ENCODE measurements around the gene BMERB1. TPM values are rescaled to one million over a fixed set of nuclear protein-coding genes. Genes with fewer than 3 reads are reported as not detected.

Gene BMERB1
- total RNA-seq, 1 experiment from 2014 or later, result 64.2 TPM

DNA sequence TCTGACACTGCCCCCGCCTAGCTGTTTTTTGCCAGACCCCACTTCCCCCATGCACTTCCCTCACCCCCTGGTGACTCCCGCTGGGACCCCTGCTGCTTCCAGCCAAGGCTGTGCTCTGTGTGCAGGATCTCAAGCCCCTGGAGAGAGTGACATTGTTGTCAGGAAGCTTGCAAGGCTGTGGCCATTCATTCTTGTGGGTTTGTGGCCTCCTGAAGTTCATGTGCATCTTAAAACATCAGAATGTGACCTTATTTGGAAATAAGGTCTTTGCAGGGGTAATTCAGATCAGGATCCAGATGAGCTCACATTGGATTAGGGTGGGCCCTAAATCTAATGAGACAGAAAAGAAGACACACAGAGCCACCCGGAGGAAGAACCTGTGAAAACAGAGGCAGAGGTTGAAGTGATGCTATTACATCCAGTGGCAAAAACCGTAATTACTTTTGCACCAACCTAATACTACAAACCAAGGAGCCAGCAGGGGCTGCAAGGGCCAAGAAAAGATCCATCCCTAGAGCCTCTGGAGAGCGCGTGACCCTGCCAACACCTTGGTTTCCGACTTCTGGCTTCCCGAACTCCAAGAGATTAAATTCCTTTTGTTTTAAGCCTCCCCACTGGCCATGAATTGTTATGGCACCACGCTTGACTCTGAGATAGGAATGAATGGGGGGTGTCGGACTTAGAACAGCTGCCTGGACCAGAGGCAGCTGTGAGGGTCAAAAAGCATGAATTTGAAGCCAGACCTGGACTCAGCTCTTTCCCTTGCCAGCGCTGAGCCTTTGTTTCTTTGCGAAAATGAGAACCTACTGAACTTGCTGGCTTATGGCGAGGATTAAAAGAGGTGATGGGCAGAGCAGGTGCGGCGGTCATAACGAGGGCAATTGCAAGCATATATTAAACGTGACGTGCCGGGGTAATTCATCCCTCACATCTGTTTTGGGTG is 75.5 kb downstream of the BMERB1 start:
- peak; percentile 94 to 98 for DNase-seq
- H3K27ac ChIP-seq, result peak overlapping the region; percentile 86

DNA sequence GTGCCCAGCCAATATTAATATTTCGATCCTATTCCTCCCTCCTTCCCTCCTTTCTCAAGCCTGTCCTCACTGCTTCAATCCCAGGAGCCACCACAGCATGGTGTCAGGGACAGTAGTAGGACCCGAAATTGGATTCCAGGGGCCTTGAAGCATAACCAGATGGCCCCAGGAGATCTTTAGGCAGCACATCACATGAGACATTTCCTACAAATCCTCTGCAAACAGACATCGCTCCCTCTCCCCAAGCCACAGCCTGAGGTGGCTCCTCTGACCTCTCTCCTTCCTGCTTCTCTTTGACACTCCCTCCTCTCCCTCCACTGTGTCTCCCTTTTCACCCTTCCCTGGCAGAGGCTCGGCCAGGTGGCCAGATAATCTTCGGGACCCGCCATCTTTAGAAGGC is 76.6 kb downstream of the BMERB1 start:
- Histone ChIP-seq H3K27ac (peak overlapping the region; percentile 86), H3K4me1 (peaks cover 42% of the 10 kb centered on the region), H3K4me3 (no peak overlapping the region), H3K9me3 (replicated peaks) (no peaks in the 10 kb centered on the region), H3K27me3 (no peaks in the 10 kb centered on the region), H3K36me3 (peaks cover 5% of the 10 kb centered on the region; the same call in 1 of the 2 replicates)
- DNase-seq, result peak; percentile 59 to 76

More for the DNA sequence above, 75.5 kb downstream of the BMERB1 start:
- H3K4me3 ChIP-seq, result no peak overlapping the region
- H3K9me3 ChIP-seq (replicated peaks), result no peaks in the 10 kb centered on the region
- H3K27me3 ChIP-seq, result no peaks in the 10 kb centered on the region
- H3K4me1 ChIP-seq, result peaks cover 42% of the 10 kb centered on the region
- H3K36me3 ChIP-seq, result no peaks in the 10 kb centered on the region

DNA sequence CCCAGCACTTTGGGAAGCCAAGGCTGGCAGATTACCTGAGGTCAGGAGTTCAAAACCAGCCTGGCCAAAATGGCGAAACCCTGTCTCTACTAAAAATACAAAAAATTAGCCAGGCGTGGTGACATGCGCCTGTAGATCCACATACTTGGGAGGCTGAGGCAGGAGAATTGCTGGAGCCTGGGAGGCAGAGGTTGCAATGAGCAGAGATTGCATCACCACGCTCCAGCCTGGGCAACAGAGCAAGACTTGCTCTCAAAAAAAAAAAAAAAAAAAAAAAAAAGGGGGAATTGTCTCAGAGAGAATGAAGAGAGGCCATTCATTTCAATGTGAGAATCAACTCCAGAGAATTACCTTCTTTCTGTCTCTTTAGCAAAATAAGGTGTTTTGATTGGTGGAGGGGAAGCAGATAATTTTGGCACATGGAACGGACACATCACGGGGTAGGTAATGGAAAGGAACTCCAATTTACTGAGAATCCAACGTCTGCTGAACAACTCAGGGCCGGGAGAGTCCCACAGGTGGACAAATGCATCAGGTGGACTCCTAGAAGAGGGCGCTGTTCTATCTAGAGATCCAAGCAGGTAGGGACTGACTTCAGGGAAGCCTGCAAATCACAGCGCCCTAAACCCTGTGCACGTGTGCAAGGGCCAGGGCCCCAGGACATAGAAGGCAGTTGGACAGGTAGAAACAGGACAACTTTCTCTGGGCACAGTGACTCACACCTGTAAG is 77.5 kb downstream of the BMERB1 start:
- Histone ChIP-seq H3K36me3 (peaks cover 6% of the 10 kb centered on the region), H3K27me3 (no peaks in the 10 kb centered on the region), H3K27ac (peak overlapping the region; percentile 86), H3K4me1 (peaks cover 44% of the 10 kb centered on the region), H3K4me3 (no peak overlapping the region), H3K9me3 (replicated peaks) (no peaks in the 10 kb centered on the region)
- no peak for DNase-seq

DNA sequence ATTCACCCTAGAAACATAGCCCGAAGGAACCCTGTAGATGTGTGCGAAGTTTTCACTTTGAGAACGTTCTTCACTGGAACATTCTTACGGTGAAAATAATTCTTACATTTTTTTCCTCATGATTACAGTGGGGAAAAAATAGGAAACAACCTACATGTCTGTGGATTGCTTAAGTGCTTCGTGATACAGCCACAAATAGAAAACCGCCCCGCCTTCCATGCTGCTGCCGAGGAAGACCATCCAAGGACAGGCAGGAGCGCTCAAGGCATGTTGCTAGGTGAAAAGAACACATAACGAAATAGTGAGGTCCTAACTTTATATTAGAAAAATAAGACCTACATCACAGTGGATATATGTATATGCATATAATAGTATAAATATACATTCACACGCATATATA is 78.8 kb downstream of the BMERB1 start:
- no peak overlapping the region for H3K4me3 ChIP-seq
- H3K27me3 ChIP-seq, result no peaks in the 10 kb centered on the region
- H3K4me1 ChIP-seq, result peaks cover 42% of the 10 kb centered on the region
- H3K27ac ChIP-seq, result no peak overlapping the region
- peaks cover 6% of the 10 kb centered on the region for H3K36me3 ChIP-seq
- no peaks in the 10 kb centered on the region for H3K9me3 ChIP-seq (replicated peaks)
- DNase-seq, result no peak

DNA sequence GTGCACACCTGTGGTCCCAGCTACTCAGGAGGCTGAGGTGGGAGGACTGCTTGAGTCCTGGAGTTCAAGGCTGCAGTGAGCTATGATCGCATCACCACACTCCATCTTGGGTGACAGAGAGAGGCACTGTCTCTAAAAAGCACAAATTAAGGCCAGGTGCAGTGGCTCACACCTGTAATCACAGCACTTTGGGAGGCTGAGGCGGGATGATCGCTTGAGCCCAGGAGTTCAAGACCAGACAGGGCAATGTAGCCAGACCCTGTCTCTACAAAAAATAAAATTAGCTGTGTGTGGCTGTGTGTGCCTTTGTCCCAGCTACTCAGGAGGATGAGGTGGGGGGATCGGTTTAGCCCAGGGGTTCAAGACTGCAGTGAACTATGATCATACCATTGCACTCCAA is 81.6 kb downstream of the BMERB1 start:
- DNase-seq, result no peak
- H3K4me3 ChIP-seq, result no peak overlapping the region
- no peaks in the 10 kb centered on the region for H3K27me3 ChIP-seq
- no peak overlapping the region for H3K27ac ChIP-seq
- no peaks in the 10 kb centered on the region for H3K9me3 ChIP-seq (replicated peaks)
- peaks cover 44% of the 10 kb centered on the region for H3K4me1 ChIP-seq
- peaks cover 6% of the 10 kb centered on the region for H3K36me3 ChIP-seq

DNA sequence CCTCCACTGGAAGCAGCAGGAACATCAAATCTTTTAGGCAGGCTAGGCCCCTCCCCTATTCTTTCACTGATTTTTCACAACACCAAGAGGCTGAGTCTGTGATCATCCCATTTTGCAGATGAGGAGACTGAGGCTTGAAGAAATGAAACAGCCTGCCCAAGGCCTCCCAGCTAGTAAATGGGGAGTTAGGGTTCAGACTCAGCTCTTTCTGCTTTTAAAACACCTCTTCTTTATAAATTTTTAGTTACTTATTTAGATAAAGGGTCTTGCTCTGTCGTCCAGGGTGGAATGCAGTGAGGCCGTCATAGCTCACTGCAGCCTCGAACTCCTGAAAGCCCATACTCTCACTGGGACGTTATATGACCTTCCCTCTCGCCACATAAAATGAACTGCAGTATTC is 82.2 kb downstream of the BMERB1 start:
- no peak for DNase-seq
- H3K9me3 ChIP-seq (replicated peaks), result no peaks in the 10 kb centered on the region
- no peak overlapping the region for H3K4me3 ChIP-seq
- H3K27me3 ChIP-seq, result no peaks in the 10 kb centered on the region
- H3K36me3 ChIP-seq, result peaks cover 6% of the 10 kb centered on the region
- peak overlapping the region; percentile 97; the same call in 1 of the 2 replicates for H3K27ac ChIP-seq
- peaks cover 41% of the 10 kb centered on the region for H3K4me1 ChIP-seq

DNA sequence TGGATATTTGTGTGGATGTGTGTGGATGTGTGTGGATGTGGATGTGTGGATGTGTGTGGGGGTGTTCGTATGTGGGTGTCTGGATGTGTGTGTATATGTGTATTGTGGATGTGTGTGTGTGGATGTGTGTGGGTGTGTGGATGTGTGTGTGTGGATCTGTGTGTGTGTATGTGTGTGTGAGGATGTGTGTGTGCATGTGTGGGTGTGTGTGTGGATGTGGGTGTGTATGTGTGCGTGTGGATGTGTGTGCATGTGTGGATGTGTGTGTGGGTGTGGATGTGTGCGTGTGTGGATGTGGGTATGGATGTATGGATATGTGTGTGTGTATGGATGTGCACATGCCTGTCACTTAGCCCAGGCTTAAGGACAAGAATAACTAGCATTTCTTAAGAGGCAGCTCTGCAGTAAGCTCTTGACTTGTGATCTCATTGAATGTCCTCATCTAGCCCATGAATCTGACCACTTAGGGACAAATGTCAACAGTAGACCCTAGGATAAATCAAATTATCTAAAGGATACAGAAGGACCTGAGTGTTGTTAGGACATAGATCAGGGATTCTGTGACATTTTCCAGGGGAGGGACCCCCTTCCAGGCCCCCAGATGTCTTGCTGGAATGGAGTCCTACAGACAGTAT is 83.5 kb downstream of the BMERB1 start:
- peak in 1 of 2 experiments; percentile 9 for DNase-seq
- Histone ChIP-seq H3K27ac (peak overlapping the region; percentile 97), H3K9me3 (replicated peaks) (no peaks in the 10 kb centered on the region), H3K27me3 (no peaks in the 10 kb centered on the region), H3K4me3 (no peak overlapping the region), H3K4me1 (peaks cover 41% of the 10 kb centered on the region), H3K36me3 (peaks cover 6% of the 10 kb centered on the region)

DNA sequence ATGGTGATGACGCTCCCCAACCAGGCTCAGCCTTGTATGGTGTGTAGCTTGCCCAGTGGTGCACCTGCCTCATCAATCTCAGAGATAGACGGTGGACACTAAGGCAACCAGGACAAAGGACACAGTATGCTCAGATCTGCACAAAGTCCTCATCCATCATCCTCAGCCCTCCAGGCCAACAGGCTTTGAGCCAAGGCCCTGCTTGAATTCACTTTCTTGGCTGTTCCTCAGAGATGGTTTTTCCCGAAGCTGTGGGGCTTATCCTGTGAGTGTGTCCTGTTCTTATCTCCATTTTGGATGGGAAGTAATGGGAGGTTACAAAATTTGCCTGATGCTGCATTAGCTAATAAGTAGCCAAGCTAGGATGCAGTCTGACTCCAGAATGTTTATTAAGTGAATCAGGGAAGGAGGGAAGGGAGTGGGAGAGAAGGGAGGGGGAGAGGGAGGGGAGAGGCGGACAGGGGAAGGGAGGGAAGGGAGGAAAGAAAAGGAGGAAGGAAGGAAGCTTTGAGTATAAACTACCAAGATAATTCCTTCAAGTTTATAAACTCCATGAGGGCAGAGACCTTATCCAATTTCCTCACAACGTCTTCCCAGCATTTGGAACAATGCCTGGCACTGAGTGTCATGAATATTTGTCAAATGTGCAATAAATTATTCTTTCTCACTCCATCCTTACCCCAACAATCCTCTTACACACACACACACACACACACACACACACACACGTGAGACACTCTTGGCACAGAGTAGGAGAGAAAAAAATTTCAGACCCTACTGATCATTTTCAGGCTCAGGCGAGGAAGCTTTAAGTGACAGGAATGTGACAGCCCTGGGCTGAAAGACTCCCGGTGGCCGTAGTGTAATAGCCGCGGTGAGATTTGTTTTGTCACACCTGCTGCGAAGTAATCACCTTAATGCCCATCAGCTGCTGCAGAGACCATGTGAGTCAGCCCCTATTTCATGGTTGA is 84.3 kb downstream of the BMERB1 start:
- Histone ChIP-seq H3K27ac (peak overlapping the region; percentile 97), H3K4me1 (peaks cover 41% of the 10 kb centered on the region)
- peak; percentile 89 to 96 for DNase-seq

DNA sequence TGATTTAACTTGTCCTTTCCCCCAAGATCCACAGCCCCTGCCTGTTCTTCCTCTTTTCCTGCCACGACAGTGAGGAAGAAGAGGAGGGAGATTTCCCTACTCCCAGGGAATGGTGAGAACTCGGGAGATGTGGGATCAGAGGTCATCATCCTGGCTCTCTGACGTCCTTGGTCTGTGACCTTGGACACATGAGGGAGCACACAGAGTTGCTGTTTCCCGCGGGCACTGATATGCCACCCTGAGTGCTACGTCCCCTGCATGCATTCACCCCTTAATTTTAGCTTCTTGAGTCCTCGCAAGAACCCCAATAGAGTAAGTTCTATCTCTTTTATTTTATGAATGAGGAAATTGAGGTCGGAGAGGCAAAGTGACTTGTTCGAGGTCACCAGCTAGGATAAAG is 85.4 kb downstream of the BMERB1 start:
- Histone ChIP-seq H3K4me3 (no peak overlapping the region), H3K9me3 (replicated peaks) (no peaks in the 10 kb centered on the region), H3K4me1 (peaks cover 41% of the 10 kb centered on the region), H3K27me3 (no peaks in the 10 kb centered on the region), H3K27ac (peak overlapping the region; percentile 97), H3K36me3 (peaks cover 6% of the 10 kb centered on the region)
- DNase-seq, result no peak

More for the DNA sequence above, 84.3 kb downstream of the BMERB1 start:
- H3K4me3 ChIP-seq, result peak overlapping the region; percentile 17; the same call in 1 of the 2 replicates
- H3K36me3 ChIP-seq, result peaks cover 6% of the 10 kb centered on the region
- no peaks in the 10 kb centered on the region for H3K27me3 ChIP-seq
- no peaks in the 10 kb centered on the region for H3K9me3 ChIP-seq (replicated peaks)

DNA sequence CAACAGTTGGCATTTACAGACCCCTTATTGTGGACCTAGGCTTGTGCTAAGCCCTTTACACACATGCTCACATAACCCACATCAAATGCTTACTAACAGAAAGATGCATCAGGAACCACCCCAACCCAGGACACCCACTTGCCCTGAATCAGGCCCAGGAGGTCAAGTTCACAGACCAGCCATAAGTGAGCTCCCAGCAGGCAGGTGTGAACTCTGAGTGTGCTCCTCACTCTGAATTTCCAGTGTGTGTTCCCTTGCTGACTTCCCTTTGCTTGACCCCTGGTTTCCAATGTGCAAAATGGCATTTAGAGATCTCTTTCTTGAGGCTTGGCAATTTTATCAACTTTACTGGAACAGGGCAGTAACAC is 87.0 kb downstream of the BMERB1 start:
- H3K27me3 ChIP-seq, result no peaks in the 10 kb centered on the region
- H3K4me3 ChIP-seq, result no peak overlapping the region
- no peak for DNase-seq
- H3K9me3 ChIP-seq (replicated peaks), result no peaks in the 10 kb centered on the region
- H3K36me3 ChIP-seq, result no peaks in the 10 kb centered on the region; the same call in none of the 2 replicates
- peak overlapping the region; percentile 9; the same call in 1 of the 2 replicates for H3K27ac ChIP-seq
- H3K4me1 ChIP-seq, result peaks cover 41% of the 10 kb centered on the region

DNA sequence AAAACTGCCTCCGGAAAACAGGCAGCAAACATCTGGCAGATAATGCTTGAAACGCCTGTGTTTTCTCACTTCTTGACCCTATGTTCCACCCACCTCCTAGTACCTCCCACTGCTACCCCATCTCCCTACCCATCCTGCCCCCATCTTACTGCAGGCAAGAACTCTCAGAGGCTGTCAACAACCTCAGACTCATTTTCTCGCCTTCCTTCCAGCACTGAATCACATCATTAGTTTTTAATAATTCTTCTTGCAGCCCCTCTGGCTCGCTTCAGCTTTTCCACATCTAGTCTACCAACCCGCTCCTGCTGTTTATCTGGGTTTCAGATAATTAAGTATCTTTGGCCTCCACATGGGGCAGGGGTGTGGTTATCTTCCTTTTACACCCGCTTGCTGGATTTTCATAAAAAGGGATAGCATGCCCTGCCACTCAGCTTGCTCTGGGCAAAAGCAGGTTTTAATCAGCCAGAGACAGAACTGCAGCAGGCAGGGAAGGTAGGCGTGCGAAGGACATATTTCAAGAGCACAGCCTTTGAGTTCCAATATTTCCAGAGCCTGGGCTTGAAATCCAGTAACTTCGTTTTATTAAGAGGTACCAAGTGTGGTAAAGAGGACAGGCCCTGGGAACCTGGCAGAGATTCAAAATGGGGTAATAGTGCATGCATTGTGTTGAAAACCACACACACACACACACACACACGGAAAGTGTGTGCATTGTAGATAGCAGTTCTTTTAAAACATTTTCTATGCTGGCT is 87.5 kb downstream of the BMERB1 start:
- H3K36me3 ChIP-seq, result no peaks in the 10 kb centered on the region; the same call in 1 of the 2 replicates
- no peak overlapping the region for H3K4me3 ChIP-seq
- no peaks in the 10 kb centered on the region for H3K9me3 ChIP-seq (replicated peaks)
- H3K4me1 ChIP-seq, result peaks cover 38% of the 10 kb centered on the region
- no peaks in the 10 kb centered on the region for H3K27me3 ChIP-seq
- H3K27ac ChIP-seq, result no peak overlapping the region; the same call in 1 of the 2 replicates
- peak; percentile 36 to 51 for DNase-seq

DNA sequence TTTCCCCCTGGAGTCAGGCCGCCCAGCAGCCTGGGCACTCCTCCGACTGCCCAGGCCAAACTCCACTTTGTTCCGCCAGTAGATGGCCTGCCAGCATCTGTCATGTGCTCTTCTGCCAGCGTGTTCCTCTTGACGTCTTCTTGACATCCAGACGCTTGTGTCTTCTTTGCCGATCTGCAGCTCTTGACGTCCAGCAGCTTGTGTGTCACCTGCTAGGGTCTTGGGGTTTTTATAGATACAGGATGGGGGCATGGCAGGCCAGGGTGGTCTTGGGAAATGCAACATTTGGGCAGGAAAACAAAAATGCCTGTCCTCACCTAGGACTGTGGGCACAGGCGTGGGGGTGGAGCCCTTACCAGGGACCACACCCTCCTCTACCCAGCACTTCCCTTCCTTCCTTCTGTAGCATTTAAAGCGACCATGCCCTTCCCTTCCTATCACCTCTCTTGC is 88.7 kb downstream of the BMERB1 start:
- no peak overlapping the region for H3K27ac ChIP-seq
- H3K4me3 ChIP-seq, result no peak overlapping the region
- DNase-seq, result no peak
- H3K36me3 ChIP-seq, result peaks cover 5% of the 10 kb centered on the region; the same call in 1 of the 2 replicates
- H3K9me3 ChIP-seq (replicated peaks), result no peaks in the 10 kb centered on the region
- H3K27me3 ChIP-seq, result no peaks in the 10 kb centered on the region
- H3K4me1 ChIP-seq, result peaks cover 28% of the 10 kb centered on the region

DNA sequence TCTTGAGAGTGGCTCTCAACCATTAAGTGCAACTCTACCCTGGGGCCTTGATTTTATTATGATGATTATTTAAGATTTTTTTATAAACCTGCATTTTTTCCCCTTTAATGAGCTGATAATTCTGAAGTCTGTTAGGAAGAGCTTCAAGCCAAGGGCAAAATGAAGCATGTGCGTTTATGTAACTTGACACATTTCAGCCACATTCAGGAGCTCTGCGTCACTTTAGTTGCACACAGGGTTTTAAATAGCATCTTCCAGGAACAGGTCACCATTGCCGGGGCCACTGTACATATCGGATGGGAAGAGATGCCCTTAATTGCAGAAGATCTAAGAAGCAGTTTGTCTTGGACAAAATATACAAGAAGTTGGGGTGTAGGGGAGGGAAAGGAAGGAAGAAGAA is 89.6 kb downstream of the BMERB1 start:
- Histone ChIP-seq H3K27ac (no peak overlapping the region), H3K36me3 (peaks cover 5% of the 10 kb centered on the region; the same call in 1 of the 2 replicates), H3K27me3 (no peaks in the 10 kb centered on the region), H3K9me3 (replicated peaks) (no peaks in the 10 kb centered on the region), H3K4me3 (no peak overlapping the region), H3K4me1 (peaks cover 21% of the 10 kb centered on the region)
- DNase-seq, result no peak

All from SJCRH30 (cell line).